Choroid plexus epithelial cell (primary cell): ENCODE measurements around the gene MUC15.

Experiments
- DNase-seq: peaks from one replicate; pipeline ENCODE4 v3.0.0-alpha.2; 2010; ENCODE audit warnings: low read depth
- H3K4me3 ChIP-seq: 2 replicates; pipeline ENCODE4 v1.5.1; 2011; ENCODE audit warnings: low read depth, mild to moderate bottlenecking, control low read depth, low read length, moderate library complexity
- TF ChIP-seq, protein P1 (sequence below): conservative IDR thresholded peaks from 2 replicates; pipeline ENCODE4 v1.5.1; 2011; ENCODE audit warnings: low read depth, mild to moderate bottlenecking, control low read depth, inconsistent platforms, low read length, moderate library complexity

Gene MUC15, protein sequence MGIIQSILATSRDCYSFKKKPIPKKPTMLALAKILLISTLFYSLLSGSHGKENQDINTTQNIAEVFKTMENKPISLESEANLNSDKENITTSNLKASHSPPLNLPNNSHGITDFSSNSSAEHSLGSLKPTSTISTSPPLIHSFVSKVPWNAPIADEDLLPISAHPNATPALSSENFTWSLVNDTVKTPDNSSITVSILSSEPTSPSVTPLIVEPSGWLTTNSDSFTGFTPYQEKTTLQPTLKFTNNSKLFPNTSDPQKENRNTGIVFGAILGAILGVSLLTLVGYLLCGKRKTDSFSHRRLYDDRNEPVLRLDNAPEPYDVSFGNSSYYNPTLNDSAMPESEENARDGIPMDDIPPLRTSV

DNA sequence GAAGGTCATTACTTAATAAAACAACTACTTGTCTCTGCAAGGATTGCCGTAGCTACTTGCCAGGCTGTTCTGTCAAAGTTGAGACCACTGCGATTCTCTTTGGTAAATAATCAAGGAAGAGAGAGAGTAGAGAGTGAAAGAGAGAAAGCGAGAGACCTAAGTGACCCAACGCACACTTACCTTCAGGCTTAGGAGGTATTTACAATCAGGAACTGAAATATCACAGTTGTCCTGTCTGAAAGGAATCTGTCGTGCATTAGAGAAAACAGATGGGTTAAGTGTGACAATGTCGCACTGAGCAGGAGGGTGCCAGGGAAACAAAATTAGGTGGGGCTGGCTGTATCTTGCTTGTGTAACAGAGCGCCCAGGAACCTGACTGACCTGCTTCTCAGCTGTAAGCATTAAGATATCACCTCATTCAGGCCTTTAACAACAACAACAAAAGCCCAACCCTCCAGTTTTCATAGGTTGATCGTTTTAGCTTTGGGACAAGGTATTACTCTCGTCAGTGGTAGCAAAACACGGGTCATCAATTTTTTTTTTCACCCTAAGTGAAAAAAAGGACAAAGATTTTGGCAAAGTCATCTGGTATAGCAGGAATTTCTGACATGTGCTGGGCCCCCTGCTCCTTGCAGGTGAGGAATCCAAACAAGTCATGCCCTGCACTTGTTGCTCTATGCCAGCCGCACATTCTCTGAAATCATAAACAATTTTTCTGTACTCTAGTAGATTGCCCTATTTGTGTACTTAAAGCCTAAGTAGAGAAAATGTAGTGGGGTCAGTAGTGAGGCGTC, at the start of gene MUC15:
Gene MUC15, minus strand, starts transcription at position 403 of the 794 bp plus-strand sequence. CDS start 5,169 bp downstream, outside the sequence.
- TF ChIP-seq, protein P1, sequence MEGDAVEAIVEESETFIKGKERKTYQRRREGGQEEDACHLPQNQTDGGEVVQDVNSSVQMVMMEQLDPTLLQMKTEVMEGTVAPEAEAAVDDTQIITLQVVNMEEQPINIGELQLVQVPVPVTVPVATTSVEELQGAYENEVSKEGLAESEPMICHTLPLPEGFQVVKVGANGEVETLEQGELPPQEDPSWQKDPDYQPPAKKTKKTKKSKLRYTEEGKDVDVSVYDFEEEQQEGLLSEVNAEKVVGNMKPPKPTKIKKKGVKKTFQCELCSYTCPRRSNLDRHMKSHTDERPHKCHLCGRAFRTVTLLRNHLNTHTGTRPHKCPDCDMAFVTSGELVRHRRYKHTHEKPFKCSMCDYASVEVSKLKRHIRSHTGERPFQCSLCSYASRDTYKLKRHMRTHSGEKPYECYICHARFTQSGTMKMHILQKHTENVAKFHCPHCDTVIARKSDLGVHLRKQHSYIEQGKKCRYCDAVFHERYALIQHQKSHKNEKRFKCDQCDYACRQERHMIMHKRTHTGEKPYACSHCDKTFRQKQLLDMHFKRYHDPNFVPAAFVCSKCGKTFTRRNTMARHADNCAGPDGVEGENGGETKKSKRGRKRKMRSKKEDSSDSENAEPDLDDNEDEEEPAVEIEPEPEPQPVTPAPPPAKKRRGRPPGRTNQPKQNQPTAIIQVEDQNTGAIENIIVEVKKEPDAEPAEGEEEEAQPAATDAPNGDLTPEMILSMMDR: no peak
- H3K4me3 ChIP-seq: no peak within 1 kb of the TSS
- DNase-seq: no peak

DNA sequence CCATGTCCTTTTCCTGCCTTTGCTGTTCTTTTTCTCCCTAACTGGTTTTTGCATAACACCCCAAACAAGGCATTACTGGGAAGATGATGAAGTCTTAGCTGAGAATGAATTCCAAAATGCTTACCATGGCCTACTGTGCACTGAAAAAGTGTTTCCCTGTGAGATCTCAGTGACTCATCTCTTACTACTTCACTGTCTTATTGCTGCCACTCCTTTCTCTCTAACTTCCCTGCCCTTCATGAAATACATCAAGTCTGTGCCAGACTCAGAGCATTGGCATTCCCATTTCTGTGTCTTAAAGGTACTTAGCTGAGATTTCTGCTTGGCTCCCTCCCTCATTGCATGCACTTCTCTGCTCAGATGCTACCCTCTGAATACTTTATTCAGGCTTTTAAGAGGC, 49.1 kb upstream of the MUC15 start:
- TF ChIP-seq, protein P1: no peak
- H3K4me3 ChIP-seq: no peak overlapping the region
- peak; percentile 78 for DNase-seq

DNA sequence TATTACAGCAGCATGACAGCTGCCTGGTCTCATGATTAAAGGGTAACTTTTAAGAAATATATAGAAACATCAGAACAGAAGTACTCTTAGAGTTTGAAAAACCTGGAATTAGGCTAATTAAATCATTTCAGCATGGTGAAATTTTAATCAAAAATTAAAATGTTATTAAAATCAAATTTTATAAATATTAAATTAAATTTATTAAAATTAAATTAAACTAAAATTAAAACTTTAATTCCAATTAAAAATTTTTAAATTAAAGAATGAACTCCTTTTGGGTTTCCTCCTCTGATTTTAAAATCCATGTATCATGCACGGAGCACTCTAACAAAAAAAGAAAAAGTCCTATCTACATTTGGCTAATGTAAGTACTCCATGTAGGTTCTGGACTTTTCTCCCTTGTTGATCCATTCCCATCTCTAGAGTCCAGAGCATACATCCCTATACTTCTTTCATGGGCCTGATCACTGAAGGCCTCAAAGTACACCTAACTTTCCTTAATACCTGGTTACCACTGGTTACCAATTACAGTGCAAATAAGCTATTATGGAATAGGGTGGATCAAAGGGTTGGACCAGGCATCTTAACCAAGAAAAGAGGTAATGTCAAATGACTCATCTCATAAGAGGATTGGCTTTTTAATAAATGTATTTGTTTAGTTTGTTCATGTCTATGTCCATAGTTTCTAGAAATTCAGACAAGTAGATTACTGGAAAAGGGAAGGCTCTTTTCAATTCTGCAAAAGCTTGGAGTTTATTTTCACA, 48.4 kb upstream of the MUC15 start:
- H3K4me3 ChIP-seq: no peak overlapping the region
- TF ChIP-seq, protein P1: no peak
- no peak for DNase-seq

DNA sequence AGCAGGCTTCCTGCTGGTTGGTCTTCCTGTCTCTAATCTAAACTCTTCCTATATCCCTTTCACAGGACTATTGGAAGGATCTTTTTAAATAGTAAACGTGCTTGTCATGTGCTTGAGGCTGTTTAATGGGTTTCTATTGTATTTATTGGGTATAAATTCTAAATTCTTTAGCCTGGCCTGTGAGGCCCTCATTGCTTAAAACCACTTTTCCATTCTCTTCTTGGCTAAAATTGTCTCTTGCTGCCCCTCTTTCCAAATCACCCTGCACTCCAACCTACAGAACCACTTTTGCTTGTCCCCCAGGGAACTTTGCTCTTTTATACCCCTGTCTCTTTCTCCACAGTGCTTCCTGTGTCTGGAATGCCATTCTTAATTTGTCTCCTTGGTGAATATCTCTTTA, 46.4 kb upstream of the MUC15 start:
- no peak overlapping the region for H3K4me3 ChIP-seq
- TF ChIP-seq, protein P1: no peak
- peak; percentile 25 for DNase-seq

DNA sequence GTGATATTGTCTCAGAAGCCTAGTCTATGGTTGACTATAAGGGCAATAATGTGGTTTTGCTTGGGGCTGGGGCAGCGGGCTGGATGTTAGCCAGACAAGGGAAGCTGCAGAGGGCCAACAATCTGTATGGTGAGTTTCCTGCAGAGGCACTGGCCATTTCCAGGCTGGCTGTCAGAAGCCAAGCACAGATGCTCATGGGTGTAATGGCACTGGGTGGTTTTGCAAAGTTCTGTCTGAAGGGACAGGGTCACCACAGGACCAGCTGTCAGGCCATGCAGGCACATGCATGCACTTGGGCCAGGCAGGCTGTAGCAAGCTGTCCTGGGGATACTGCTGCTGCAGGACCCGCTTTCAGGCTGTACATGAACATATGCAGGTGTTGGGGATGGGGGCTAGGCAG, 41.7 kb upstream of the MUC15 start:
- TF ChIP-seq, protein P1: no peak
- H3K4me3 ChIP-seq: no peak overlapping the region
- no peak for DNase-seq

DNA sequence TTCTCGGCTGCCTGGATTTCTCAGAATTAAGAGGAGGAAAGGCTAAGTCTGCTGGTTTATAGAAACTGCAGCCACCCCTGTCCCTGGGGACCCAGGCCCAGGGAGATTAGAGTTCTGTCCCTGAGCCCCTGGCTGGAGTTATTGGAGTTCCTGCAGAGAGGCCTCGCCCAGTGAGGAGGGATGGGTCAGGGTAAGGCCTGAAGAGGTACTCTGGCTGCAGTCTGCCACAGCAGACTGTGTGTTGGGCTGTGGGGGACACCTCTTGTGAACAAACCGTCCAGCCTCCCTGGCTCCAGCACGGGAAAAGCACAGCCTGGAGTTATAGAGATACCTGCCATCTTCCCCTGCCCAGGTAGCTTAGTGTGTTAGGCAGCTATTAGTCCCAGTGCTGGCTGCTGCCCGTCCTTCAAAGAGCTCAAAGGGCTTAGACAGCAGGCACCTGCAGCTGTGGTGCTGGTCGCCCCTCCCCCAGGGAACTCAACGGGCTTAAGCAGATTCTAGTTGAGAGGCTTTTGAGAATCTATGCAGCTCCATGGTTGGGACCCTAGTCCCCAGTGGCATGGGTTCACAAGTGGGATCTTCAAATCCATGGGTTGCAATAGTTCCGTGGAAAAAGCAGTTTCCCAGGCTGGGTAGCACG, 36.6 kb upstream of the MUC15 start:
- DNase-seq: no peak
- H3K4me3 ChIP-seq: no peak overlapping the region
- TF ChIP-seq, protein P1: no peak
